GM18519 (cell line): ENCODE data around the gene SULF2.

Experiments
- ATAC-seq: cut with Tn5 transposase; IDR thresholded peaks from one replicate; pipeline ENCODE4 v1.9.1; 2021; ENCODE audit warnings: mild to moderate bottlenecking, moderate library complexity; ENCODE audit not compliant: unreplicated experiment, low FRiP score

SULF2 gene

DNA sequence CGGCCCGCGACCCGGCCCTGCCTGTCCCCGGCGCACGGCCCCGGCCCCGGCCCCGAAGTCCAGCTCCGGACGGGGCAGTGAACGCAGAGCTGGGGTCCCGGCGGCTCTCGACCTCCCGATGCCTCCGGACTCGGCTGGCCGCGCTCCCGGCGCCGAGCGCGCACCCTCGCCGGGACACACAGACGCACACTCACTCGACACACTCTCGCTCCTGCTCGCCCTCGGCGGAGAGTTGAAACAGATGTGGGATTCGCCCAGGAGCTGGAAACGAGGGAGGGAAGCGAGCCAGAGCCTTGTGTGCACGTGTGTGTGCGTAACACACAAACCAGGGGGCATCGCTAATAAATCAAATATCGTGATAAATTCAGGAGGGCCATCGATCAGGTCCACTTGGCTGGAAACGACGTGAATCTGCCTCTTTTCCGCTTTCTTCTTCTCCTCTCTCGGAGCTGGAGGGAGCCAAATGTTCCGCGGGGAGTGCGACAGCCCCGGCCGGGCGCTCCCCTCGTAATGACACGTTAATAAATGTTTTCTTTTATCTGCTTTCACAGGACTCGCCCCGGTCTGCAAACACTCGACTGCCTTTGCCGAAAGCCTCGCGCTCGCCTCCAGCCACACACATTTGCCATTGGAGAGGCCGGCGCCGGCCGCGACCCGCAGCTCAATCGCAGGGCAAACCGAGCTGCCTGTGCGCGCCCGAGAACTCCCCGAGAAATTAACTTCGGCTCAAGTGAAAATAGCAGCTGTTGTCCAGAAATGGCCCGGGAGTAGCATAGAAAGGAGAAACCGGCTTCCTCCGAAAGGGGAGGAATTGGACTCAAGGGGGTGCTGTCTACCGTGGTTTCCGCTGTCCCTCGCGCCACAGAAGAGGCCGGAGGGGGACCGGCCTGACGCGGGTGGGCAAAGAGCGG, 828 bp upstream of the SULF2 start:
- ATAC-seq, result no peak

GRCh38 chr20:47784599-47785310, 526 bp downstream of the SULF2 start:
- no peak for ATAC-seq

DNA sequence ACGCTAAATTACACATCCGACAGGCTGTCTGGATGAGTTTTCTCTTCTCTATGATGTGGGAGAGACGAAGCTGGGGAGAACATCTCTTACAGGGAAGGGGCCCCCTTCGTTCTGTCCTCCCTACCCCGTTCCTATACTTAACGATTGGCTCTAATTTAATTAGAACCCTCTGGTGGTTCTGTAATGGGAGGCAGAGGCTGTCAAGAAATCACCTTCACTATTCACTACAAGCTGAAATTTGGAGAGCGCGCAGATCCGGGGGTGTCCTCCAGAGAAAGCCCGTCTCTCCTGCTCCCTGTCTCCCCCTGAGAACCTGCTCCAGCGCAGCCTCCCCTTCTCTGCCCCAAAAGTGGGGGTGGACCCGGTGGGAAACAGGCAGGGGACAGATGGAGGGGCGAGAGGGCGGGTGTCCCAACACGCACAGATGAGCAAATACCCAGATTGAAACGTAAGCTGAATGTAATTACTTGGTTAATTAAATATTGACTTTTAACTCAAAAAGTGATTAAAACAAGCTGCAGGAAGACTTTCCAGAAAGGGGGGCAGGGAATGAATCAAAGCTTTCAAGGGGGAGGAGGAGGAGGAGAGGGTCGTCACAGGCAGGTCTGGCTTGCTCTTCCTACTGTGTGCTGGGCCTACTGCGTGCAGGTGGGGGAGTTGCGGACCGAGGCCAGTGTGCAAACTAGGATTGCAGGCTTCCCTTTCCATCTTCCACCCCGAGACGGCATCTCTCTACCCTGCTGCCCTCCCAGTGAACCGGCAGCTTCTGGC, 1.3 kb downstream of the SULF2 start:
- no peak for ATAC-seq

GRCh38 chr20:47782920-47783552, 2.2 kb downstream of the SULF2 start:
- ATAC-seq, result no peak

- no peak for ATAC-seq
Measured at GRCh38 chr20:47782076-47782475, 3.2 kb downstream of the SULF2 start.

DNA sequence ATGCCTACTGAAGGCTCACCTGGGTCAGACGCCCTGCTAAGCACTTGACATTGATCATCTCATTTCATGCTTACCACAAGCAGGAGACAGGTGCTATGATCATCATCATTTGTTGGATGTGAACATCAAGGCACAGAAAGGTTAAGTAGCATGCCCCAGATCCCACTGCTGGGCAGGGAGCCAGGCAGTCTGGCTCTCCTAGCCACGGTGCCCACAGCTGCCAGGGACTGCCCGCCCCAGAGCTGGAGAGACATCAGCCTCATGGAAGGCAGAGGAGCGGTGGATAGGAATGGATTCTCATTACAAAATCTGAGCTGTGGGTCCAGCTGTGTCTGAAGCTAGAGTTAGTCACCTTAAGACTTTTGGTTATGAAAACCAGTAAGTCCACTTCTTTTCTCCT, 3.6 kb downstream of the SULF2 start:
- no peak for ATAC-seq

DNA sequence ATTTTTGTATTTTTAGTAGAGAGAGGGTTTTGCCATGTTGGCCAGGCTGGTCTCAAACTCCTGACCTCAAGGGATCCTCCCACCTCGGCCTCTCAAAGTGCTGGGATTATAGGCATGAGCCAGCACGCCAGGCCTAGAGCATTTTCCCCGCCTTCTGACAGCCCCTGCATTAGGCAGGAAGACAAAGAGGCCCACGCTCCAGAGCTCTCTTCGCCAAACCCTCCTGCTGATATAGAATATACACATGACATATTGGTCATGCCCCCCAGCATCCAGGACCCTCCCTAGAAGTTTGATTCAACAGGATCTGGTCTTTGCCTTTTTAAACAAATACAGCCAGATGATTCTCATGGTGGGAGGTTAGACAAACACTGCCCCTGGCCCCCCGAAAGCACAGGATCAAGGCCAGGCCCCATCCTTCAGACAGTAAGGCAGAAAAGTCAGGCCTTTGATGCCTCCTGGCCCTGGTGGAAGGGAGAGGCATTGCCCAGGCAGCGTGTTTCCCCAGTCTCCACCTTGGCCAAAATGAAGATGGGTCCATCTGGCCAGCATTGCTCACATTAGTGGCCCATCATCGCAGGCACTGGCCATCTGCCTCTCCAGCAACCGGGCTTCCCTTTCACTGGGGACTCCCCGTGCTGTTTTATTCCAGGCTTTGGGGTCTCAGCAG, 4.4 kb downstream of the SULF2 start:
- ATAC-seq, result no peak

DNA sequence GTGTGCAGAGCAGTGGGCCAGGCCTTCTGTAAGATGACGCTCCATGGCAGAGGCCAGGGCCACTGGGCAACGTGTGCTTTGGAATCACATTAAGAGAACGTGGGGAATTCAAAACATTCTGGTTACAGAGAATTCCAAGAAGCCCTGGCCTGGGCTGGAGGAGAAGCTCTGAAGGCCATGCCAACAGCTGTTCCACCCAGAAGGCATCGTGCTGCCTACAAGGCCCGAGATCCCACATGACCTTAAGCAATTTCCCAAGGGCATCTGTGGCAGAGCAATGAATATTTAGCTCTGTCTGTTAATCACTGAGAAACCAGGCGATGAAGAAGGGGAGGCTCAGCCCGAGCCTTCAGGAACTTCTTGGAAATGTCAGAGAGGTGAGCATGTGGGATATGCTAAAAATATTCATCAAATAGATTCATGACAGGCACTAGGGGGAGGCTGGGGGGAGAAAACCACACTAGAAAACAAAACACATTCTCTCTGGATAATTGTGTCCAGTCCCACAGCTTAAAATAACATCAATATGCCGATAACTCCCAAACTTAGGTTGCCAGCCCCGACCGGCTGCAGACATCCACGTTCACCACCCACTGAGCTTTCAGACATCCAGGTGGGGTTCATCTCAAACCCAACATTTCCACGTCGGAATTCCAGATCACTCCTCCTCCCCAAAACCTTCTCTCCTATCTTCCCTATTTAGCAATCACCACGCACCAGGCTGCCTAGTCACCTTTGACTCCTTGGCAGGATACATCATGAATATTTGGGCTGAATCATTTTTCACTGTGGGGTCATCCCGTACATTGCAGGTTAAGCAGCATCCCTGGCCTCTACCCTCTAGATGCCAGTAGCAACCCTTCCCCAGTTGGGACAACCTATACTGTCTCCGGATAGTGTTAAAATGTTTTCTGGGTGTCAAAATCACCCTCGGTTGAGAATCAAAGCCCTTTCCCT, 6.6 kb downstream of the SULF2 start:
- ATAC-seq, result no peak

- no peak for ATAC-seq
Measured at GRCh38 chr20:47777220-47777619, 8.1 kb downstream of the SULF2 start.

DNA sequence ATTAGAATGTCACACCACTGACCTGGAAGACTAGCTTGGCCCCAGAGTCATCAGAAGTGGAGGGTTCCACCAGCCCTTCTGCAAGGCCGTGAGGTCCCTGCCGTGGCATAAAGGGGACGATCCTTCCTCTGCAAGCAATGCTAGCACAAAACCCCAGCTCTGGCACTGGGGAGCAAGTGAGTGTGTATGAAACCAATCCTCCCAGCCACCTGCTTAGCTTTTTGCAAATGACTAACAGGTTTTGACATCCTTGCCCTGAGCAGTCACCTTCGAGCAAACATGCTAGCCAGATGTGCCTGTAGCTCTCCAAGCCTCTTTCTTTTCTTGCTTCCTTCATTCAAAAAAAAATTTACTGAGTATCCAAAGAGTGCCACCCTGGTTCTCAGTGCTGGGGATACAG, 8.6 kb downstream of the SULF2 start:
- no peak for ATAC-seq

GRCh38 chr20:47775841-47776240, 9.4 kb downstream of the SULF2 start:
- ATAC-seq, result no peak

GRCh38 chr20:47775039-47775438, 10.2 kb downstream of the SULF2 start:
- no peak for ATAC-seq

GRCh38 chr20:47774131-47774777, 11.0 kb downstream of the SULF2 start:
- ATAC-seq, result no peak

DNA sequence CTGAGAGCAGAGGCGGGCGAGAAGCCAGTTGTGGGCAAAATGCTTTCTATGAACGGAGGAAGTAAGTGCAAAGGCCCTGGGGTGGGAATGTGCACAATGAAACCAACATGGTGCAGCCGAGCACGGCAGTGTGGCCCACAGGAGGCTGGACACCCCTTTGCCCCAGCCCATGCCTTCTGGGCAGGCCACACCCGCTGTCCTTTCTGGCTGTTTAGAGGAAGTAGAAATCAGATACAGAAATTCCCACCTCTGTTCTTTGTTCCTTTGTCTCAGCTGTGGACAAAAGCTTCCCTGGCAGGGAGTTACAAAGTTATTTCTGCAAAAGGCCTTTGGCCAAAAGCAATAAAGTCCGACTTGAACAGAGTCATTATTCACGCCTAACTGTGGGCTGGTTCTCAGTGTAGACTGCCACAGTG, 11.9 kb downstream of the SULF2 start:
- no peak for ATAC-seq

GRCh38 chr20:47770935-47771334, 14.3 kb downstream of the SULF2 start:
- no peak for ATAC-seq

DNA sequence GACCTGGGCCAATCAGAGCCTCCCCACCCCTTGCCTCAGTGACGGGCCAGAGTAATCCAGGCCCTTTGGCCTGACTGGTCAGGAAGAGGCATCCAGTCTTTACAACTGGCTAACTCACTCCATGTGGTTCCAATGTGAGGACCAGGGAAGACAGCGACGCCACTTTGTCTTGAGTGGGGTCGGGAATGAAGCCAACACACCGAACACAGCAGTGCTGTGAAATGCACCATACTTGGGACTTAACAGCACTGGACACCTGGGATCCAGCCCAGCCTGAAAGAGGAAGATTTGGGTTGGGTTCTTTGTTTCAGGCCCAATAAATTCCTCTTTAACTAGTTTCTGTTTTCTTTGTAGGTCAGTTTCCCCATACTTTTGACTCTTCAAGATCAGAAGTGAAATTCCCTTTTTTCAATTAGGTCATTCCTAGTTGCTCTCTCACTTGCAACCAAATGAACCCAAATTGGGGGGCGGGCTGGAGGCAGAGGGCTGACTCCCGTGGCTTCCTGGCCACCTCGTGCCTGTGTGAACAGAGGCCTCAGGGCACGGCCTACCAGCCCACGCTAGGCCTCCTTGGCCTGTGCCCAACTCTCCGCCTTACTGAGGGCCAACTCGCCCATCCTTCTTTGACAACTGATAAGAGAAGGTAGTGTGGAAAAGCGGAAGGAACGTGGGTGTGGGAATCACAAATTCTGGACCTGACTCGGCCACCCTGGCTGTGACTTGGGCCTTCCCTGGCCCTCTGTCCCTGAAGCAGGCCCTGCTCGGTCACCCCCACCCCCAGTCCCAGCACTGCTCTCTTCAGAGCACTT, 17.1 kb downstream of the SULF2 start:
- ATAC-seq, result no peak

GRCh38 chr20:47765691-47766594, 19.3 kb downstream of the SULF2 start:
- ATAC-seq, result no peak
